HG03565 (cell line): ENCODE measurements around the gene RGS12.
"Not testable (repeated sequence)": the region's sequence is repeated elsewhere in the genome, so short reads cannot be mapped to it uniquely, and the experiment has no call there.

Experiments
- ATAC-seq: cut with Tn5 transposase; IDR thresholded peaks from one replicate; pipeline ENCODE4 v1.9.1; 2021; ENCODE audit warnings: mild to moderate bottlenecking, moderate library complexity; ENCODE audit not compliant: unreplicated experiment

Gene RGS12

GRCh38 chr4:3294401-3295241, 1.8 kb downstream of the RGS12 start:
- ATAC-seq = no peak

GRCh38 chr4:3295837-3296624, 3.2 kb downstream of the RGS12 start:
- ATAC-seq = no peak

- ATAC-seq = no peak
Observed at GRCh38 chr4:3296651-3297050, 3.8 kb downstream of the RGS12 start.

- ATAC-seq = no peak
Observed at GRCh38 chr4:3297066-3297859, 4.4 kb downstream of the RGS12 start.

- no peak for ATAC-seq
Observed at GRCh38 chr4:3299122-3299975, 6.5 kb downstream of the RGS12 start.

GRCh38 chr4:3299976-3300671, 7.3 kb downstream of the RGS12 start:
- no peak for ATAC-seq

GRCh38 chr4:3300882-3301281, 8.1 kb downstream of the RGS12 start:
- not testable (repeated sequence) for ATAC-seq

GRCh38 chr4:3301450-3302172, 8.8 kb downstream of the RGS12 start:
- no peak for ATAC-seq

- ATAC-seq = no peak
Observed at GRCh38 chr4:3302173-3302785, 9.5 kb downstream of the RGS12 start.

- no peak for ATAC-seq
Observed at GRCh38 chr4:3302786-3303564, 10.2 kb downstream of the RGS12 start.

GRCh38 chr4:3303565-3303824, 10.7 kb downstream of the RGS12 start:
- ATAC-seq = no peak

GRCh38 chr4:3303923-3304710, 11.3 kb downstream of the RGS12 start:
- no peak for ATAC-seq

- ATAC-seq = no peak
Observed at GRCh38 chr4:3304831-3305609, 12.2 kb downstream of the RGS12 start.

- ATAC-seq = no peak
Observed at GRCh38 chr4:3305610-3306371, 13.0 kb downstream of the RGS12 start.

- no peak for ATAC-seq
Observed at GRCh38 chr4:3306450-3306849, 13.6 kb downstream of the RGS12 start.

- no peak for ATAC-seq
Observed at GRCh38 chr4:3307060-3307459, 14.2 kb downstream of the RGS12 start.
